Epithelial cell of proximal tubule (primary cell): ENCODE data around the gene IL21R. TPM values are rescaled to one million over a fixed set of nuclear protein-coding genes. Genes with fewer than 3 reads are reported as not detected.

Experiments
- DNase-seq: peaks from one replicate; pipeline ENCODE4 v3.0.0-alpha.2; 2011; ENCODE audit warnings: low read depth
- H3K4me3 ChIP-seq: 2 replicates; pipeline ENCODE4 v1.5.1; 2011; ENCODE audit warnings: low read depth, mild to moderate bottlenecking, low read length
- total RNA-seq: library from RNA; depleted of rRNA; stranded (reverse); fragments of >200 nt; gene quantifications from 2 replicates; pipeline ENCODE4 v1.2.3, GENCODE V29; 2015
- TF ChIP-seq, protein P1 (sequence below): conservative IDR thresholded peaks from 2 replicates; pipeline ENCODE4 v1.5.1; 2012; ENCODE audit warnings: low read depth, mild to moderate bottlenecking, low read length

Gene IL21R
- total RNA-seq, 1 donor from 2014 or later = not detected

DNA sequence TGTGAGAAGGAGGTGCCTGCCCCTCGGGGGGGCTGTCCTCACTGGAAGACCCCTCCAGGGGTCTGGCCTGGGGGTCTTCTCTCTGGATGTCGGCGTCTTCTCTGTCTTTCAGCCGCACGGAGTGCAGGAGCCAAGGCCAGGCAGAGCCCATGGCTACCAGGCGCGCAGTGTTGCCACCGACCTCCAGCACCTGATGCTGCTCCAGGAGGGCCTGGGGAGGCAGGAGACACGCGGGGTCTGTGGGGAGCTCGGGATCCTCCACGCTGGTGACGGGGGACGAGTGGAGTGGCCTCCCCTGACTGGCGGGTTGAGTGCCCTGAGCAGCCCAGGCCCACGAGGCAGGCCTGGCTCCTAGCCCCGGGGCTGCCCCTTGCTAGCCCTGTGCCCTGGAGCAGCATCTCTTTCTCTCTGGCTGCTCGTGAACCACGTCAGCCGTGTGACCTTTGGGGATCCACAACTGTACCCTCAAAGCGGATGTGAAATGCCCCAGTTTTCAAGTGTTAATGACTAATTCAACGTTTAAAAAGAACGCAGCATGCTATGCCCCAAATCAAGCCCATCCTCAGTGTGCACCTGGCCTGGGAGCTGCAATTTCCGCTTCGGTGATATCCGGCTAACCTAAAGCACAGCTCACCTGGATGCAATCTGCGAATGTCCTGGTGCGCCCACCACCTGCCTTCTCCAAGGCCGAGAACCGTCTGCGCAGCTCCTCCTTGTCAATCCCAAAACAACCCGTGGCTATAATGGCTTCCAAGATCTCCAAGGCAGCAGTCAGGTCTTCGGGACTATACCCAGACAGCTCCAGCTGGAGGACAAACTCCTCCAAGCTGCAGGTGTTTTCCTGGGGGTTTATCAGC lies 62.9 kb downstream of the IL21R start:
- DNase-seq = no peak
- TF ChIP-seq, protein P1, sequence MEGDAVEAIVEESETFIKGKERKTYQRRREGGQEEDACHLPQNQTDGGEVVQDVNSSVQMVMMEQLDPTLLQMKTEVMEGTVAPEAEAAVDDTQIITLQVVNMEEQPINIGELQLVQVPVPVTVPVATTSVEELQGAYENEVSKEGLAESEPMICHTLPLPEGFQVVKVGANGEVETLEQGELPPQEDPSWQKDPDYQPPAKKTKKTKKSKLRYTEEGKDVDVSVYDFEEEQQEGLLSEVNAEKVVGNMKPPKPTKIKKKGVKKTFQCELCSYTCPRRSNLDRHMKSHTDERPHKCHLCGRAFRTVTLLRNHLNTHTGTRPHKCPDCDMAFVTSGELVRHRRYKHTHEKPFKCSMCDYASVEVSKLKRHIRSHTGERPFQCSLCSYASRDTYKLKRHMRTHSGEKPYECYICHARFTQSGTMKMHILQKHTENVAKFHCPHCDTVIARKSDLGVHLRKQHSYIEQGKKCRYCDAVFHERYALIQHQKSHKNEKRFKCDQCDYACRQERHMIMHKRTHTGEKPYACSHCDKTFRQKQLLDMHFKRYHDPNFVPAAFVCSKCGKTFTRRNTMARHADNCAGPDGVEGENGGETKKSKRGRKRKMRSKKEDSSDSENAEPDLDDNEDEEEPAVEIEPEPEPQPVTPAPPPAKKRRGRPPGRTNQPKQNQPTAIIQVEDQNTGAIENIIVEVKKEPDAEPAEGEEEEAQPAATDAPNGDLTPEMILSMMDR = no peak

GRCh38 chr16:27465483-27465879 lies 63.5 kb downstream of the IL21R start:
- no peak overlapping the region for H3K4me3 ChIP-seq
- TF ChIP-seq, protein P1 = no peak
- no peak for DNase-seq

More for the DNA sequence above, 62.9 kb downstream of the IL21R start:
- H3K4me3 ChIP-seq = no peak overlapping the region

DNA sequence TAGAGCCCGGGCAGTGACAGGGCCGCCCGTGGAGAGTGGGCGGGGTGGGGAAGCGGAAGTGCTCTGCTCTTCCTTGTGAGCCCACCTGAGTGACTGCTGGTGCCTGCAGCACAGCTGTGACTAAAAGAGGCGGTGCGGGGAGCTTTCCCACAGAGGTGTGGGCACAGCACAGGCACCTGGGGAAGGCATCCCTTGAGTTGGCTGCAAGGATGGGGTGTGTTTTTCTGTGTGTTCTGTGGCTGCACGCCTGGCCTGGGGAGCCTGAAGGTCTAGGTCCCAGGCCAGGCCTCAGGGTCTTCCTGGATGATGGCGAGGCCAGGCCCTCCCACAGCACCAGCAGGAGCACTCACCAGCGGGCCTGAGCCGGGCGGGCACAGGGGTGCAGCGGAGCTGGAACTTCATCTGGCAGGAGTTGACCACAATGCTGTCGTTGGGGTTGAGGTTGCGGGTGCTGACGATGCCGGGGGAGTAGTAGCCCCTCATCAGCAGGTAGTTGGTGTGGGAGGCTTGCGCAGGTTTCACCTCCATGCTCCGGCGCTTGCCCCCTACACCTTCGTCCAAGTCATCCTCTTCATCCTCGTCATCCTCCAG lies 67.1 kb downstream of the IL21R start:
- no peak overlapping the region for H3K4me3 ChIP-seq
- no peak for DNase-seq
- TF ChIP-seq, protein P1 = no peak

- TF ChIP-seq, protein P1 = no peak
- no peak for DNase-seq
- no peak overlapping the region for H3K4me3 ChIP-seq
These were observed 68.8 kb downstream of the IL21R start for GRCh38 chr16:27470567-27471431.

GRCh38 chr16:27471661-27472060 lies 69.7 kb downstream of the IL21R start:
- TF ChIP-seq, protein P1 = no peak

GRCh38 chr16:27472091-27473020 lies 70.4 kb downstream of the IL21R start:
- TF ChIP-seq, protein P1 = no peak
- DNase-seq = no peak

More at GRCh38 chr16:27471661-27472060, 69.7 kb downstream of the IL21R start:
- H3K4me3 ChIP-seq = no peak overlapping the region
- no peak for DNase-seq

More at GRCh38 chr16:27472091-27473020, 70.4 kb downstream of the IL21R start:
- H3K4me3 ChIP-seq = no peak overlapping the region
